NOMO-1 treated with DMSO at 0.1 percent for 48 hours (cell line): ENCODE data around the gene L3MBTL4.
A peak's percentile ranks its signal among the peaks of the same experiment; 100 is the strongest.
"Not testable (repeated sequence)": the region's sequence is repeated elsewhere in the genome, so short reads cannot be mapped to it uniquely, and the experiment has no call there.

Experiments
- DNase-seq: peaks from one replicate; lab custom pipeline; 2025; ENCODE audit not compliant: unreplicated experiment; lab: John Stamatoyannopoulos, UW

The L3MBTL4 gene

DNA sequence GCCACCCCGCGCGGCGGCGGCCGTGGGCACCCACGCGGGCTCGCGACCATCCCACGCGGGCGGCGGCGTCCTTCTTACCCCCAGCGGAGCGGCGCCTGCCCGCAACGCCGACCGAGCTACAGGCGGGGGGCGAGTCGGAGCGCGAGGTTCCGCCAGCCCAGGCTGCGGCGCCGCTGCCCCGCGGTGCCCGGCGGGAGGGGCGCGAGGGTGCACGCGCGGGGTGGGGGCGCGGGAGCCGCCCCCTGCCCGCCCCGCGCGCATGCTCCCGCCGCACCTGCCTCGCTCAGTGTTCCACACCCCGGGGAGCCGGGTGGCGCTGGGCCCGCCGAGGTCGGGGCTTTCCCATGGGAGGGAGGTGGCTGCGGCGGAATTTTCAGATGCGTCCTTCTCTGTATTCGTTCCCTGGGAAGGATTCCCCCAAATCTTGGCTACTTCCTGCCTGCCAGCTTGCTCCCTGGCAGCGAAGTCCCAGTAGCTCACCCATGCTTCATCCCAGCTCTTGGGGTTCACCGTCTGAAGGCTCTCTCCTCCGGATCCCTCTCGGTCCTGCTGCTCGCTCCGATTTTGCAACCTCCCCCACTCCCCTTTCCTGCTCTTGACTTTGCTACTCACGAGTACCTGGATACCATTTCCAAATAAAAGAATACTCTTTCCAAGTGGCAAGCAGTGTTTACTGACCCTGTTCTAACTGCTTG lies at the start of gene L3MBTL4:
L3MBTL4 (minus strand) TSS at position 189 of the 695 bp plus-strand sequence. CDS start 103,286 bp downstream, outside the sequence.
- DNase-seq, result peak; percentile 8

DNA sequence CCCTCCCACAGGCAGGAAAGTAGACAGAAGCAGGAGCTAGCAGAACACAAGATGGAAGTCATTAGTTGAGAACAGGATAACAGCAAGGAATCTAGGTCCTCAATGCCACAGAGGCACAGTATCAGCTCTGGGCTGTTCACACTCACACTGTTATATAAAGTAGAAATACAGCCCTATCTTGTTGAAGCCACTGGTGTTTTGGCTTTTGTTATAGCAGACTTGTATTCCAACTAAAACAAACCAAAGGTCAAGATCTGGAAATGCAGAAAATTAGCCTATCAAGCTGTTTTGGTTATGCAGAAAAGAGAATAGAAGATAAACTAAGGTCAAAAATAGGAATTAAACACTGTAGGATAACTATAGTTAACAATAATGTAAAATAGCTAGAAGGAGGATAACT lies 37.5 kb upstream of the L3MBTL4 start:
- DNase-seq, result no peak

DNA sequence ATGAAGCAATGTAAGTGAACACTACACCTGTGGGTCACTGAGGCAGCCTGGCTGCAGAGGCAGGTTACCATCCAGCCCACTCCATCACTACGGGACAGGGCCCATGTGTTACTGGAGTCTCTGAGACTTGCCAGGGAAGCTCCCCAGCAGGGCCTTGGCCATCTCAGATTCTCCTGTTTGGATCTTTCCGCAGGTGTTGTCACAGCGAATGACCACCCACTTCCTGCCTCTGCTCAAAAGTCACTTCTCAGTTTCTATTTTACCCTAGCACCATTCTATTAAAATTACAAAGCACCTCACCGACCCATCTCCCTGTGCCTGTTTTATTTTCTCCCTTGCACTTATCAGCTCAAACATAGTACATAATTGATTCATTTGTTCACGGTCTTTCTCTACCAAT lies 34.5 kb upstream of the L3MBTL4 start:
- DNase-seq, result no peak

DNA sequence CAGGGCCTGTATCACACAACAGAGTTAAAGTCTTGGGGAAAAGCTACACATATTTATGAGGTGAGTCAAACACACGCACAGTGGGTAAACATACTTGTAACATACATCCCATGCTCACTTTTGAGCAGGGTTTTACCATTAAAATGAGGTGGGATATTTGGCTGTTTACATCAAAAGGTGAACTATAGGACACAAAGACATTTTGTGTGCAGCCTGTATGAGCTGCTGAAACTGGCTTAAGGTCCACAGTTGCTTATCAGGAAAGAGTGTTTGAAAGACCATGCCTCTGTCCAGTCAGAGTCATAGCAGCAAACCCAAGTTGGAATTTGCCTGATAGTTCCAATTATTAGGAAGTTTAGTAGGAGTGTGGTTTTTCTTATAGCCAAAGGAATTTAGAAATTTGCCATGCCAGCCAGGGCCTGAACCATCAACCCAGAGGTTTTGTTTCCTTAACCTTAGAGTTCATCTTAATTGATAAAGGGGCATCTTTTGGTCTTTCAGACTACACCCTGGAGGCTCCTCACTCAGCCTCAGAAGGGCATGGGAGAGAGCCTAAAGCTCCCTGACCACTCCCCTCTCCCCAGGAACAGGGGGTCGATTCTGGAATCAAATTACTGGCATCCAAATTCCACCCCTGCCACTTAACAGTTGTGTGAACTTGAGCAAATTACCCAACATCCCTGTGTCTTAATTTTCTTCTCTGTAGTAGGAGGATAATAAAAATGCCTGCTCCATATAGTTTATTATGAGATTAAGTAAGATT lies 29.9 kb upstream of the L3MBTL4 start:
- no peak for DNase-seq

DNA sequence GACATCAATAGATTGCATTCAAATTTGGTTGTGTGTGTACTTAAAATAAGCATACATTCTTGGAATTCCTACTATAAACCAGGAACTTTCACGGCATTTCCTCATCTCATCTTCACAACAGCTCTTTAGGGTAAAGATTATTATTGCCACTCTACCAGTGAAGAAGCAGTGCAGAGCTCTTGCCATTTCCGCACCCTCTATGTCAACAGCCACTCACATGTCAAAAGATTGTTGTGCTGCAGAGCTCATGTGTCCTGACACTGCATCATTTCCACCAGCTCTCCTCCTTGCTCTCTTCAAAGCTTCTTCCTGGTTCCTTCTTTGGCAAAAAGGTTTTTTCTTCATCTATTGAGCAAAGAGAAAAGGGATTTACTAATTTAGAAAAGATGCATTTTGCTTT lies 26.5 kb upstream of the L3MBTL4 start:
- DNase-seq, result no peak

DNA sequence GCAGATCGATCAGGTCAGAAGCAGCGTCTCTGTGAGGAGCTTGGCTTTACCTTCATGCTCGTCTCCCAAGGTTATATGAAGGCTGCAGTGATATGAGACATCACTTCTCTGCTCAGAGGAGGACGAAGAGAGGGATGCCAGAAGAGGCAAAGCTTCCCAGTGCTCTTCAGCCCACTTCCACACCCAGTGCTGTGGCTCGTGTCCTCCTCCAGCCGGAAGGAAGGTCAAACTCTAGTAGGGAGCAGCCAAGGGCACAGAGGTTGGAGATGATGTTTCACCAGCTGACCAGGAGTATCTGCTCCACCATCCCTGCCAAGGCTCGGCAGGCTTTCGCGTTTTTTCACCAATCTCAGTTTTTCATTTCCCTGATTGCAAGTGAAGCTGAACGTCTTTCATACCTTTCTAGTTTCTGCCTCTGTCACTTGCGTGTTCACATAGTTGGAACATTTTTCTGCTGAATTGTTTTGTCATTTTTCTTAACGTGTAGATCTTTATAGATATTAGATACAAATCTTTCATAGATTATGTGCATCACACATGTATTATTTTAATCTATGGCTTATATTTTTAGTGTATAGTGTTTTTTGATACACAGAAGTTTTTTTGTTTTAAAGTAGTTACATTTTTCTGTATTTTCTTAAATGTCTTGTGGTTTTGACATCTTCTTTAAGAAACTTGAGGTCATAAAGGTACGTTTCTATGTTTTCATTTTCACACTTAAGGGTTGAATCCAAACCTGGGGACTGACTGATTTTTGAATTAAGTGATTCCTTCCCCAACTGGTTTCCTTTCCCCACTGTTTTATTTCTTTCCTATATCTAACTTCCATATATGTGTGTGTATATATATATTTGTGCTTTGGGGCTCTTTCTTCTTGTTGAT lies 23.5 kb upstream of the L3MBTL4 start:
- no peak for DNase-seq

DNA sequence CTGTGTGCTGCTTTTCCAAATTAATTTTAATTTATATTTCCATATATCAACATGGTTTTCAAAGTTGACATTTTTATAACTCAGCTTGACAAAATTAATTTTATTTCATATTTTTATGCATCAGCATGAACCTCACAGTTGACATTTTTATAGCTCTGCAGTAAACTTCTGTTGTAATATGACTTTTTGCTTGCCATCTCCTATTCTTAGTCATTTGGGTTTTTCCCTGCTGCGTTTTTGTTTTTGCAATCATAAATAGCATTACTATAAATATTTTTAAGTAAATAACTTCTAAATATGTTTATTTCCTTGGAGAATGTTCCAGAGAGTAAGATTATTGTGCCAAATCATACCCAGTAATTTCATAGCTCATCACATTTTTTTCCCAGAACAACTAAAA lies 21.0 kb upstream of the L3MBTL4 start:
- DNase-seq, result no peak

DNA sequence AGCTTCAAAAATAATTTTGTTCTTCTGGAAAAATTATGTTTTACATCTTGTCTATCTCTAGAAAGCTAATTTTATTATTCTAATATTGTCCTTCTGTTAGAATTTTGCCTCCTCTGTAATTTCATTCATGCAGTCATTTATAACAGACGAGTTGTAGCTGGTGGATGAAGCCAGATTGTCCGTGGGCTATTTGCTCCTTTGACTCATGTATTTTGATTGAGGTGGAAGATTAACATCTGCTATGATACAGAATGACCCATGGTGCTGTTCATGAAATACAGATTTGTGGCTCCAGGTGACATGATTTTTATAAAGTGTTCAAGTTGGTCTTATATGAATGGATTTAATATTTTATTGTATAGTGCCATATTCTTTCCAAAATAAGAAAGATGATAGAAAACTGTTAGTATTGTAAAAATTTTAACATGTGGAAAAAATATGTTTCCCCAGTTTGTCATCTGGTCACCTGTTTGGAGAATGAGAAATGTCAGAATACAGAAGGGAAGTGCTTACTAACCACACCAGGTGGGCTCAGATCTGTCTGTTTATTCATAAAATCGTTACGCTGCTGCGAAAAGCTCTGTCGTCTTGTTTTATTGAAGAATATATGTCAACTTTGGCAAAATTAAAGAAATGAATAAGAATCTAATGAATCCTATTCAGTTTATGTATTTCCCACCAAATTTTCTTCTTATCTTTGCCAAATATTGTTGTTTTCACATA lies 20.4 kb upstream of the L3MBTL4 start:
- DNase-seq, result no peak

DNA sequence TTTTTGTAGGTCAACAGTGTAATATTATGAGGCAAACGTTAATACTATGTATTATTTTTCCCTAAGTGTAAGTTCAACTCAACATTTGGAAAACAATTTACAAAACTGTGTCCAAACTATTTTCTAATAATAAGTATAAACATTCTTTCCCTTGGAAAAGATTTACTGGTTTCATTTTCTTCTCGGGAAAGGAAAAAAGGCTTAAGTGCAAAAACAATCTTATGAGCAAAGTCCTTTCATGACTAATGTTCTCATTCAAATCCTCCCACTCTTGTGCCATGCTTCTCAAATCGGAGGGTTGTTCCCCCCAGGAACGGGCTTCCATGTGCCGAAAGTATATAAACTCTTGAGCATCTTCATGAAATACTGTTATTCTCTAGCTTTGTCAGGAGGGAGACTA lies 19.8 kb upstream of the L3MBTL4 start:
- DNase-seq, result no peak

DNA sequence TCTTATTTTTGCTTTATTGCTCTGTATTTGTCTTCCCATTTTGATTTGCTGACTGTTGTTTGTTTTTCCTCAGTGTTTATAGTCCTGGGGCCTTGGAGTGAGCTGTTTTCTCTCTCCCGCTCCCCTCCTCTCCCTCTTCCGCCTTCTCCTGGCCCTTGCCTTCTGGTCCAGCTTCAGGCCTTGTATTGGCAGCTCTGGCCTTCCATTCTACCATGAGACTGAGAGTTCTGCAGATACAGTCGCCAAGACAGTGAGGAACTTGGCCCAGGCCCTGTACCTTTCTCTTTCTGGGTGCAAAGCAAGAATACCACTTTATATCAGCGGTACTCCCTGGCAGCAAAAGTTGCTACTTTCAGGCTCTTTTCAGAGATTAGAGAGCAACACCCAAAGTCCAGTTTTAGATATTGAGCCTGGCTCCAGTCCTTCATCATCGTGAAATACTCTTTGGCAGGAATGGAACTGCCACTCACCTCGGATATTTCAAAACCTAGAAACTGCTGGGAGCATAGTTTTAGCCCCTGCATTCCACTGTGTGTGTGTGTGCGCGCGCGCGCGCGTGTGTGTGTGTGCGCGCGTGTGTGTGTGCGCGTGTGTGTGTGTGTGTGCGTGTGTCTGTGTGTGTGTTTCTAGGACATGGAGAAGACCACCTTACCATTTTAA lies 17.1 kb upstream of the L3MBTL4 start:
- DNase-seq, result no peak

DNA sequence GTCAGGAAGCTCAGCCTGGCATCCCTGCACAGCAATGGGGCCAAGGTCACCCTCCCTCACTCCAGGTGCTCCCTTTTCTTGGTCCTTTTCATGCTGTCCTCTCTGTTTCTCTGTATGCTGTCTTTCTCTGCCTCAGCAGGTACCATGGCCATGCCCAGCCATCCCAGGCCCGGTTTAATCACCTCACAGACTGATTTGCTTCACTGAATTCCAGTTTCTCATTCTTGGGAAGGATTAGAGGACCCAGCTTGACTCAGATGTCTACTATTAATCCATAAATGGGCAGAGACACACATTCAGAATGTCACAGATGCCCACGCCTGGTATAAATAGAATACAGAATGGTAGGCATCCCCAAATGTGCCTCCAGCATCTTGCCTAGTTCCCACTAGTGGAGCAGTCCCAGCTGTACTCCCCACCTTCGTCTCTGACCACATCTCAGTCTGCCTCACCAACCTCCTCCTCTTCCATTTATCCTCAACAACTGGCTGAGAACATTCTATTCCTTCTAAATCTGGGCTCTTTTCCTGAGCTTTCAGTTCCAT lies 14.2 kb upstream of the L3MBTL4 start:
- no peak for DNase-seq

DNA sequence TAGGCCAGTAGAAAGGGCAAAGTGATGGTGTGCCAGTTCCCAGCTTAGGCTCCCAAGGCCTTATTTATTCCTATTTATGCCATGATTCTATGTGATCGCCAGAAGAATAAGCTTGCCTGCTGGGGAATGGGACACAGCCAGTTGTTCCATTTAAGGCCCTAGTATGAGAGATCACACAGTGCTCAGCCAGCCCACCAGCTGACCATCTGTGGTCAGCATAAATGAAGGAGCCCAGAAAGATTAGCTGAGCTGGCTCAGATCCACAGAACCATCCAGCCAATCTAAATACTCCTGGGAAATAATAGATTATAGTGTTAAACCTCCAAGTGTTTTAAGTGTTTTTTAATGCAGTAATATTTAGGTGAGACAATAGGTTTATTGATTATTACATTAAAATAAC lies 12.6 kb upstream of the L3MBTL4 start:
- DNase-seq, result no peak

DNA sequence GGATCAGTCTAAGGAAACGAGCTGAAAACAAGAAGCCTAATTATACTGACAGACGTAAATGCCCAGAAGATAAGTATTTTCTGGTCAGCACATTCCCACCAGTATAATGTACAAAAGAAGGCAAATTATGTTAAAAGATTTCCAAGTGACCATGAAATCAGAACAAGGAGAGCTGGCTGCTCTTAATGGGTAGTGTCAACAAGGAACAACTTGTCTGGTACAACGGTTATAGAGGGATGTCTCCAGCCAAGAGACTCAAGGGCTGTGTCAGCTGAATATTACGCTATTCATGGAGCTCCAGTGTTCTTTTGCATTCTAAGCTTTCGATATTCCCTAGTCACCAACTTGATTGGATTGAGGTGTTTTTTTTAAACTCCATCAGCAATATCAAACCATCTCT lies 8.6 kb upstream of the L3MBTL4 start:
- no peak for DNase-seq

DNA sequence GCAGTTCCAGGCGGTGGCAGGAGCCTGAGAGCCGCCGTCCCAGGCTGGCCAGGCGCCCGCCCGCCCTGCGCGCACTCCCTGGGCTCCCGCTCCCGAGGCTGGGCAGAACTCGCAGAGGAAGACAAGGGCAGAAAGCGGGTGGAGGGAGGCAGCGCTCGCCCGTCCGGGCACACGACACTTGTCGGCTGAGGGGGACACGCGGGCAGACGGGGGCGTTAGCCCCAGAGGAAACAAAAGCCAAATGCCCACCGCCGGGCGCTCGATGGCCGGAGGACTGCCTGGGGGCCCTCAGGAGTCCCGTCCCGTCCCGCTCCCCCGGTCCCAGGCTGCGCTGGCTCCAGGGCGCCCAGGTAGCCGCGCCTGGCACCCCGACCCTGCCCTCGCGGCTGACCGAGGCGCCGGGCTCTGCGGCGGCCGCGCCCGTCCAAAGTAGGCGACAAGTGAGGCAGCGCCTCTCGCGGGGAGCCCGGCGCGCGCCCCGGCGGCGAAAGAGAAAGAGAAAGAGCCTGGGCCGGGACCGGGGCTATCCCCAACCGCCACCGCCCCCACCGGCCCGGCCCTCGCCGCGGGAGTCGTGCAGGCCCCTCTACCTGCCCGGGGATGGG lies 491 bp downstream of the L3MBTL4 start:
- peak; percentile 41 for DNase-seq

DNA sequence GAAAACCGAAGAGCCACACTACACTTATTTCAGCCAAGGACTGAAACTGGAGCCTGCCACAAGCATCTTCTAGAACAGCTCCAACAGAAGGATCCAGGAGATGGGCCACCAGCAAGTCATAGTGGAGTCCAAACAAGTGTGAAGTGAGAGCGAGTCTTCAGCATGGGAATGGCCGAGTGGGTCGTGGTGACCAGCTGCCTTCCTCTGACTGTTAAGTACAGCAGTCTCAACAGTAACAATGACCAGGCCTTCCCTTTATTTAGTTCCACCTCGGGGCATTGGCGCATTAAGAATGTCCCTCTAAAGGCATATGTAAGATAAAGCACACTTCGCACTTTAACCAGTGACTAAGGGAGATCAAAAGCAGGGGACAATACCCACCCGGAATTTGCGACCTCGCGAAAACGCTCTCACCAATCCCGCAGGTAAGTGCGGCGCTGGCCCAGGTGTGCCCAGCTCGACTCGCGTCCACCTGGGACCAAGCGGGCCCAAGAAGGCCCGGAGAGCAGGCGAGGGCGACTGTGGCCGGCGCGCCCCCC lies 1.1 kb downstream of the L3MBTL4 start:
- no peak for DNase-seq

DNA sequence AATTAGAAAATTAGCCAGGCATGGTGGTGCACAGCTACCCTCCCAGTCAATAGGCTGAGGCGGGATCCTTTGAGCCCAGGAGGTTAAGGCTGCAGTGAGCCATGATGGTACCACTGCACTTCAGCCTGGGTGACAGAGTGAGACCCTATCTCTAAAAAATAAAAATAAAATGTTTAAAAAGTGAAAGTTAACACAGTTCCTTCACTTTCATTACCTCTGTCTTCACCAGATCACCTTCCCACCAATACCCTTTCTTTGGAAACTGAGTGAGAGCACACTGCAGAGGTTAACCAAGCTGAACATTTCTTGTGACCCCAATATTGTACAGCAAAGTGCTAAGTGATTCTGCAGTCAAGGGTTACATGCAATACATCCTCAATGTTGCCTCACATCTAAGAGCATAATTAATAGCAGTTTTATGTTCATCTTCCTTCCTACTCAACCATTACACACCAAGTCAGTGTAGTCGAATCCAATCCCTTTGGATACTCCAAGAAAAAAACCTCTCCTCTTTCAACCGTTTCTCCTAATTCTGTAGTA lies 1.7 kb downstream of the L3MBTL4 start:
- DNase-seq, result peak; percentile 22

DNA sequence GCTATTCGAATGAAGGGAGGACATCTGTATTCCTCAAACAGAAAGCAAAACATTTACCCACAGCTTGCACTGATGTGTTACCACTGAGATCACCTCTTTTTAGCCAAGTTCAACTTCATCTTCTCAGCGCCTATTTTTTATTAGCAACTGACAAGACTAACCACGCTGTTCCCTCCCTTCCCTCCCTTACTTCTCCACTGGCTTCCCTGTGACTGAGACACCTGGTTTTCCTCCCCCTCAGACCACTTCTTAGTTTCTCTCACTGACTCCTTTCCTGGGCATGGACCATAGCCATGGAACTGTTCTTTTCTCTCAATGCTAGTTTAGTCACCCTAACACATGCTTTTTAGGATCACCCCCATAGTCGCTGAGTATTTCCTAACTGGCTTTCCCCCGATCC lies 3.3 kb downstream of the L3MBTL4 start:
- no peak for DNase-seq

DNA sequence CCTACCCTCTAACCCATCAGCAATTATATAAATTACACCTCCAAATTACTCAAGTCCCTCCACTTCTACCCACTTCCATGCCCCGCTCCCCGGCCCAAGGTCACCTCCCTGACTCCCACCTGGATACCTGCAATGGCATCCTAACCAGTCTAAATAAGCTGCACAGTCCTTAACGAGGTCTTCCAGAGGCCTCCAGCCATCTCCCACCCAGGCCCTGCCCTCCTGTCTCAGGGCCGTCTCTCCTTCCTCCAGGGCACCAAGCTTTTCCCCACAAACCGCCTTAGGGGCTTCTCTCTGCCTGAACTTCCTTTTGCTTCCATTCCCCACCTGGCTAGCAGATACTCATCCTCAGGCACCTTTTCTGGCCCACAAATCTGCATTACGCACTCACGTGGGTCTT lies 4.8 kb downstream of the L3MBTL4 start:
- DNase-seq, result no peak

DNA sequence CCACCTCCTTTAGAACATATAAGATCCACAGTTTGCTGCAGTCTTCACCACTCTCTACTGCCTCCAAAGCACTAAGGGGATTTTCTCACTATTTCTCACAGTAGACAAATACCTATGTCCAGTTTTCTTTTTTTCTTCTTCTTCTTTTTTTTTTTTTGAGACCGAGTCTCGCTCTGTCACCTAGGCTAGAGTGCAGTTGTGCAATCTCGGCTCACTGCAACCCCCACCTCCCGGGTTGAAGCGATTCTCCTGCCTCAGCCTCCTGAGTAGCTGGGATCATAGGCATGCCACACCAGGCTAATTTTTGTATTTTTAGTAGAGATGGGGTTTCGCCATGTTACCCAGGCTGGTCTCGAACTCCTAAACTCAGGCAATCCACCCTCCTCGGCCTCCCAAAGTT lies 6.2 kb downstream of the L3MBTL4 start:
- not testable (repeated sequence) for DNase-seq
